Parathyroid adenoma (tissue), 2 donors: ENCODE data around the gene MYO16.

Source experiments
- H2AFZ ChIP-seq: fragments of 300-600 bp; sonication (generic); one replicate; pipeline ENCODE4 v1.7.0; 2017; ENCODE audit warnings: antibody characterized with exemption, mild to moderate bottlenecking
- H3K27ac ChIP-seq: fragments of 300-600 bp; sonication (generic); one replicate; pipeline ENCODE4 v1.7.0; 2017
- H3K27me3 ChIP-seq: fragments of 300-600 bp; sonication (generic); one replicate; pipeline ENCODE4 v1.7.0; 2017; ENCODE audit warnings: low read length; ENCODE audit not compliant: control insufficient read depth, insufficient read depth
- H3K36me3 ChIP-seq: fragments of 300-600 bp; sonication (generic); one replicate; pipeline ENCODE4 v1.7.0; 2017; ENCODE audit warnings: low read length; ENCODE audit not compliant: control insufficient read depth, insufficient read depth
- H3K4me1 ChIP-seq: fragments of 300-600 bp; sonication (generic); one replicate; pipeline ENCODE4 v1.7.0; 2017; ENCODE audit warnings: control low read depth
- H3K4me2 ChIP-seq: fragments of 300-600 bp; sonication (generic); one replicate; pipeline ENCODE4 v1.7.0; 2017; ENCODE audit warnings: low read length
- H3K4me3 ChIP-seq: fragments of 300-600 bp; sonication (generic); one replicate; pipeline ENCODE4 v1.7.0; 2017; ENCODE audit warnings: low read depth, low read length
- H3K79me2 ChIP-seq: fragments of 300-600 bp; sonication (generic); one replicate; pipeline ENCODE4 v1.7.0; 2017; ENCODE audit warnings: control low read depth
- H3K9ac ChIP-seq: fragments of 300-600 bp; sonication (generic); one replicate; pipeline ENCODE4 v1.7.0; 2017; ENCODE audit warnings: mild to moderate bottlenecking
- H3K9me3 ChIP-seq: fragments of 300-600 bp; sonication (generic); one replicate; pipeline ENCODE4 v1.7.0; 2017; ENCODE audit warnings: low read length; ENCODE audit not compliant: control insufficient read depth
- TF ChIP-seq, protein P1 (sequence below): fragments of 300-600 bp; sonication (generic); IDR thresholded peaks from one replicate; pipeline ENCODE4 v1.7.0; 2017; ENCODE audit warnings: antibody characterized with exemption, mild to moderate bottlenecking
- donor health status: primary hyperparathyroidism.

MYO16 gene

DNA sequence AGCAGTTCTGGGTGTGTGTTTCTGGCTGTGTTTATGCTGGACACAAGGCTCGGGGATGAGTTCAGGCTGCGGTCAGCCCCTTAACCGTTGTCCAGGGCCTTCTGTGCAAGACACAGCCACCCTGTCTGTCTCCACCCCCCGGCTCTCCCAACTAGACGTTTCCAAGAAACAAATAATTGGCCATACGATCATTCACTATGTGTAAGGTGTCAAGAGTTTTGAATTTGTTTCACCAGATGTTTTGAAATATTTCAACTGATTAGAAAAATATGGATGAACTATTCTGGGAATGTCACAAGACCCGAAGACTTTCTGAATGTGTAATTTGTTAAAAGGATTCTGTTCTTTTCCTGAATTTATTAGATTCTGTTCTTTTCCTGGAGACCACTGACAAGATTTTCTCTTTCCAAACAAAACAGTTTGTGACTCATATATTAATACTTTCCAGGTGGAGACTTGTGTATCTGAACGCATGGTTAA lies 318.2 kb downstream of the MYO16 start:
- TF ChIP-seq, protein P1, sequence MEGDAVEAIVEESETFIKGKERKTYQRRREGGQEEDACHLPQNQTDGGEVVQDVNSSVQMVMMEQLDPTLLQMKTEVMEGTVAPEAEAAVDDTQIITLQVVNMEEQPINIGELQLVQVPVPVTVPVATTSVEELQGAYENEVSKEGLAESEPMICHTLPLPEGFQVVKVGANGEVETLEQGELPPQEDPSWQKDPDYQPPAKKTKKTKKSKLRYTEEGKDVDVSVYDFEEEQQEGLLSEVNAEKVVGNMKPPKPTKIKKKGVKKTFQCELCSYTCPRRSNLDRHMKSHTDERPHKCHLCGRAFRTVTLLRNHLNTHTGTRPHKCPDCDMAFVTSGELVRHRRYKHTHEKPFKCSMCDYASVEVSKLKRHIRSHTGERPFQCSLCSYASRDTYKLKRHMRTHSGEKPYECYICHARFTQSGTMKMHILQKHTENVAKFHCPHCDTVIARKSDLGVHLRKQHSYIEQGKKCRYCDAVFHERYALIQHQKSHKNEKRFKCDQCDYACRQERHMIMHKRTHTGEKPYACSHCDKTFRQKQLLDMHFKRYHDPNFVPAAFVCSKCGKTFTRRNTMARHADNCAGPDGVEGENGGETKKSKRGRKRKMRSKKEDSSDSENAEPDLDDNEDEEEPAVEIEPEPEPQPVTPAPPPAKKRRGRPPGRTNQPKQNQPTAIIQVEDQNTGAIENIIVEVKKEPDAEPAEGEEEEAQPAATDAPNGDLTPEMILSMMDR = no peak
- Histone ChIP-seq H3K9ac (no peak overlapping the region), H3K4me2 (no peak overlapping the region), H3K4me1 (no peaks in the 10 kb centered on the region), H3K27me3 (no peaks in the 10 kb centered on the region), H3K36me3 (no peaks in the 10 kb centered on the region), H3K27ac (no peak overlapping the region), H3K4me3 (no peak overlapping the region), H3K9me3 (no peaks in the 10 kb centered on the region), H2AFZ (no peak overlapping the region), H3K79me2 (no peaks in the 10 kb centered on the region)

DNA sequence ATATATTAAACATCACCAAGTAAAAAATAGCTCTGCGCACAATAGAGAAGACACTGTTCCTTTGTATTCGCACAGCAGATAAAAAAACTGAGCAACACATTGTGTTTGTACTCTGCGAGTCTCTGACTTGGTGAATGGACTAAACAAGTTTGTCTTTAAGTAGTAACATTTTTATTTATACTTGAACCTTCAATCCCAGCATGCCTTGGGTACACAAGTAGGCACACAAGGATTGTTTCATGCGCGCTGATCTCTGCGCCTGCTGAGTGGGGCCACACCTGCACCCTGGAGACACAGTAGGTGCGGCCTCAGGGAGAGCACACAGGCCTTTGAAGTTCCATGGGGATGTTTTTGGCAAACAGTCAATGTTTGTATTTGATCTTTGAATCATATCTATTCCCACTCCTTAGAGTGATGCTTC lies 318.9 kb downstream of the MYO16 start:
- no peaks in the 10 kb centered on the region for H3K36me3 ChIP-seq

DNA sequence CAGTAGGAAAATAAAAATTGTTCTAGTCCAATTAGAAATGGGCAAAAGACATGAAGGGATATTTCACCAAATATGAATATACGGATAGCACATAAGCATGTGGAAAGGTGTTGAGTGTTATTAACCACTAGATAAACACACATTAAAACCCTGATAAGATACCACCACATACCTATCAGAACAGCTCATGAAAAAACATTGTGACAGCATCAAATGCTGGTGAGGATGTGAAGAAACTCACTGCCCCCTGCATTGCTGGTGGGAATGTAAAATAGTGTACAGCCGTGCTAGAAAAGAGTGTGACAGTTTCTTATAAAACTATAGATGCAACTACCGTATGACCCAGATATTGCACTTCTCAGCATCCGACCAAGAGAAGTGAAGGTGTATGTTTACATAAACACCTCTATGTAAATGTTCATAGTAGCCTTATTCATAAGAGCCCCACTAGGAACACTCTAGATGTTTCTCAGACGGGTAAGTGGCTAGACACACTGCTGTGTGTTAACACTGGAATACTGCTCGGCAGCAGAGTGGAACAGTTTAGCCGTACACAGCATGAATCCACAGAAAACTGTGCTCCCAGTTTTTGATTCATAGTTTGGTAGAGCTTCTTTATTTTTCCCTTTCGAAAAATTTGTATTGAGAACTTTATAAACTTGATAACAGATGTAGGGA lies 321.1 kb downstream of the MYO16 start:
- Histone ChIP-seq H3K9me3 (no peaks in the 10 kb centered on the region), H3K79me2 (no peaks in the 10 kb centered on the region), H3K36me3 (no peaks in the 10 kb centered on the region), H3K27me3 (no peaks in the 10 kb centered on the region), H3K4me2 (no peak overlapping the region), H3K27ac (no peak overlapping the region), H3K9ac (no peak overlapping the region), H2AFZ (no peak overlapping the region), H3K4me3 (no peak overlapping the region), H3K4me1 (no peaks in the 10 kb centered on the region)
- TF ChIP-seq, protein P1 = no peak

More for the DNA sequence above, 318.9 kb downstream of the MYO16 start:
- no peak overlapping the region for H2AFZ ChIP-seq
- H3K4me3 ChIP-seq = no peak overlapping the region
- H3K9ac ChIP-seq = no peak overlapping the region
- H3K27me3 ChIP-seq = no peaks in the 10 kb centered on the region
- no peaks in the 10 kb centered on the region for H3K9me3 ChIP-seq
- H3K27ac ChIP-seq = no peak overlapping the region
- TF ChIP-seq, protein P1 = no peak
- H3K79me2 ChIP-seq = no peaks in the 10 kb centered on the region
- no peaks in the 10 kb centered on the region for H3K4me1 ChIP-seq
- no peak overlapping the region for H3K4me2 ChIP-seq

DNA sequence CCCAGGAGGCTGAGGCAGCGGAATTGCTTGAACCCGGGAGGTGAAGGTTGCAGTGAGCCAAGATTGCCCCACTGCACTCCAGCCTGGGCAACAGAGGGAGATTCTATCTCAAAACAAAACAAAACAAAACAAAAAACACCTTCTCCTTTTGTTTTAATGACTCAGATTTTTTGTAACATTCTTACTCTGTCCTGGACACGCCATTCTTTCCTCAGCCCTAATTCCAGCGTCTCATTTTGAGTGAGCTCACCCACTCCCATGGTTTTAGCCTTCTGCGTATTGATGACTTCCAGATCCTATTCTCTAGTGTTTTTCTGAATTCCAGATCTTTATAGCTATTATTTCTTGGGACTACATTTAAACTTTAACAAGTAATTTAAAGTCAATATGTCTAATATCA lies 326.3 kb downstream of the MYO16 start:
- H3K4me3 ChIP-seq = no peak overlapping the region
- TF ChIP-seq, protein P1 = no peak
- H3K36me3 ChIP-seq = no peaks in the 10 kb centered on the region
- H3K9me3 ChIP-seq = no peaks in the 10 kb centered on the region
- H3K4me2 ChIP-seq = no peak overlapping the region
- H3K27me3 ChIP-seq = no peaks in the 10 kb centered on the region
- H3K27ac ChIP-seq = no peak overlapping the region
- no peak overlapping the region for H2AFZ ChIP-seq
- no peak overlapping the region for H3K9ac ChIP-seq
- H3K79me2 ChIP-seq = no peaks in the 10 kb centered on the region
- no peaks in the 10 kb centered on the region for H3K4me1 ChIP-seq
